CD14-positive monocyte (primary cell): ENCODE measurements around the gene MKNK1. TPM values are rescaled to one million over a fixed set of nuclear protein-coding genes. Genes with fewer than 3 reads are reported as not detected.
A peak's percentile ranks its signal among the peaks of the same experiment; 100 is the strongest.

ENCODE experiments used
- DNase-seq, 3 donors: peaks; one replicate each; pipeline ENCODE4 v3.0.0-alpha.2; 2011 to 2022
- H2AFZ ChIP-seq: 2 replicates; pipeline ENCODE4 v1.6.0; 2012; ENCODE audit warnings: mild to moderate bottlenecking, low read depth, low read length, inconsistent platforms; ENCODE audit not compliant: insufficient read depth, poor library complexity, severe bottlenecking
- H3K27ac ChIP-seq, 2 donors: 1 replicate in 1 of 2; 2 replicates in 1 of 2; pipeline ENCODE4 v1.5.1; 2012 to 2013; ENCODE audit warnings: low read length in 2 of 2, control low read depth in 1 of 2, inconsistent platforms in 1 of 2, low read depth in 1 of 2, mild to moderate bottlenecking in 1 of 2
- H3K27me3 ChIP-seq, 2 donors: one replicate each; pipeline versions ENCODE4 v1.6.0 to v1.6.1; 2011 to 2013; ENCODE audit warnings: low read length in 2 of 2; ENCODE audit not compliant: control insufficient read depth in 2 of 2, insufficient read depth in 2 of 2
- H3K36me3 ChIP-seq, 2 donors: replicated peaks in 1 of 2; 1 replicate in 1 of 2; 2 replicates in 1 of 2; pipeline versions ENCODE4 v1.5.1 to v1.6.1; 2012 to 2013; ENCODE audit warnings: low read length in 2 of 2, control low read depth in 1 of 2, inconsistent platforms in 1 of 2, mild to moderate bottlenecking in 1 of 2; ENCODE audit not compliant: insufficient read depth in 2 of 2, control insufficient read depth in 1 of 2
- H3K4me1 ChIP-seq, 2 donors: 1 replicate in 1 of 2; 2 replicates in 1 of 2; pipeline versions ENCODE4 v1.5.1 to v1.6.1; 2012 to 2013; ENCODE audit warnings: low read length in 2 of 2, control low read depth in 1 of 2, inconsistent platforms in 1 of 2, mild to moderate bottlenecking in 1 of 2, moderate library complexity in 1 of 2; ENCODE audit not compliant: insufficient read depth in 2 of 2, control insufficient read depth in 1 of 2
- H3K4me2 ChIP-seq: replicated peaks from 2 replicates; pipeline ENCODE3; 2012; ENCODE audit warnings: low read length, moderate library complexity, mild to moderate bottlenecking; ENCODE audit not compliant: poor library complexity, severe bottlenecking; ENCODE audit errors: extremely low read depth
- H3K4me3 ChIP-seq, 3 experiments: fragments of 200-600 bp in 1 of 3; sonication (generic) in 1 of 3; replicated peaks in 1 of 3; 1 replicate in 2 of 3; 2 replicates in 1 of 3; pipeline ENCODE4 v1.5.1; 2011 to 2013; ENCODE audit warnings: low read length in 3 of 3, mild to moderate bottlenecking in 3 of 3, control low read depth in 2 of 3, low read depth in 2 of 3, inconsistent platforms in 1 of 3, moderate library complexity in 1 of 3
- H3K79me2 ChIP-seq: 2 replicates; pipeline ENCODE4 v1.6.0; 2012; ENCODE audit warnings: mild to moderate bottlenecking, control low read depth, inconsistent platforms, low read length, moderate library complexity; ENCODE audit not compliant: insufficient read depth
- H3K9ac ChIP-seq: 2 replicates; pipeline ENCODE4 v1.6.0; 2017; ENCODE audit warnings: low read length, mild to moderate bottlenecking; ENCODE audit not compliant: insufficient read depth, poor library complexity, severe bottlenecking
- H3K9me3 ChIP-seq, 2 donors: replicated peaks in 1 of 2; 1 replicate in 1 of 2; 2 replicates in 1 of 2; pipeline versions ENCODE4 v1.5.1 to v1.6.1; 2012 to 2013; ENCODE audit warnings: low read length in 2 of 2, control low read depth in 1 of 2; ENCODE audit not compliant: control insufficient read depth in 1 of 2, insufficient read depth in 1 of 2
- H4K20me1 ChIP-seq: 2 replicates; pipeline ENCODE4 v1.6.0; 2012; ENCODE audit warnings: mild to moderate bottlenecking, low read length, control low read depth, moderate library complexity; ENCODE audit not compliant: insufficient read depth
- H3K27ac Mint-ChIP-seq, 7 donors: one replicate each; pipeline ENCODE4 v1.8.0; 2020; ENCODE audit warnings: mild to moderate bottlenecking in 7 of 7, mixed read lengths in 7 of 7, moderate library complexity in 6 of 7, inconsistent platforms in 2 of 7
- H3K27me3 Mint-ChIP-seq, 3 donors: one replicate each; pipeline ENCODE4 v1.8.0; 2021 to 2022; ENCODE audit warnings: low read depth in 3 of 3, mild to moderate bottlenecking in 3 of 3, mixed read lengths in 3 of 3, moderate library complexity in 3 of 3, inconsistent platforms in 1 of 3
- H3K36me3 Mint-ChIP-seq, 2 donors: one replicate each; pipeline ENCODE4 v1.8.0; 2020; ENCODE audit warnings: mixed read lengths in 2 of 2, inconsistent platforms in 1 of 2, mild to moderate bottlenecking in 1 of 2
- H3K4me1 Mint-ChIP-seq: one replicate; pipeline ENCODE4 v1.8.0; 2020; ENCODE audit warnings: mild to moderate bottlenecking, mixed read lengths
- H3K4me3 Mint-ChIP-seq, 2 donors: one replicate each; pipeline ENCODE4 v1.8.0; 2020; ENCODE audit warnings: mild to moderate bottlenecking in 2 of 2, mixed read lengths in 2 of 2, moderate library complexity in 1 of 2
- H3K9me3 Mint-ChIP-seq, 7 donors: one replicate each; pipeline ENCODE4 v1.8.0; 2020 to 2022; ENCODE audit warnings: mixed read lengths in 7 of 7, mild to moderate bottlenecking in 6 of 7, moderate library complexity in 6 of 7, inconsistent platforms in 2 of 7
- WGBS: methylation state at CpG from one replicate; pipeline ENCODE4 v1.1.5; 2013; ENCODE audit warnings: missing lambda C conversion rate; ENCODE audit not compliant: insufficient coverage; 5-methylcytosine and 5-hydroxymethylcytosine counted together
- intact Hi-C, 2 donors: fragments of 100-400 bp; cut with micrococcal nuclease; formaldehyde crosslinking; loops; one replicate each; pipeline versions ENCODE4 v1.15.0 to v1.15.1; 2023
- polyA plus RNA-seq, 3 donors: library from polyadenylated mRNA; depleted of rRNA in 1 of 3; unstranded in 2 of 3; stranded (reverse) in 1 of 3; fragments of 300-500 nt in 2 of 3; fragments of >200 nt in 1 of 3; fragmentation: Illumina TruSeq in 2 of 3; gene quantifications; 1 replicate in 2 of 3; 2 replicates in 1 of 3; pipeline ENCODE4 v1.2.3, GENCODE V29; 2012 to 2021
- TF ChIP-seq, protein P1 (sequence below): fragments of 200-600 bp; IDR thresholded peaks from one replicate; pipeline ENCODE4 v1.8.0; 2022; ENCODE audit warnings: antibody characterized with exemption, mild to moderate bottlenecking

Gene MKNK1
- polyA plus RNA-seq, 3 donors, result 38.2 to 144 (median 38.6) TPM

DNA sequence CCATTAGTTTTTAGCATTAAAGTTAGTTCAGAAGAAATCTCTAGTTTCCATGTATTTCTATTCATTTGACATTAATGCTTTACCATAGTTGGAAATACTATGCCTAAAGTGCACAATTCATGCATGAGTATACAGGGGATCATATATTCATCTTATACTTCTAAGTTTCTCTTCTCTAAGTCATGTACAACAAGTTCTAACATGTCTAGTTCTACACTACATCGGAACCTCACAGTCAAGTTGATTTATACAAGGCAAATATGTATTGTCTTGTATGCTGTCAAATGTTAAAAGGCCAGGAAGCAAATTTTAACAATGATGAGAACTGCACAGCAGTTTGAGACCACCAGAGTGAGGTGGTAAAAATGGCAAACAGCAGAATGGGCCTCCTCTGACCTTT is 35.5 kb upstream of the MKNK1 start:
- H3K27me3 ChIP-seq, result no peaks in the 10 kb centered on the region
- no peaks in the 10 kb centered on the region for H3K4me1 ChIP-seq
- H2AFZ ChIP-seq, result no peak overlapping the region
- no peak overlapping the region for H3K4me3 ChIP-seq
- no peaks in the 10 kb centered on the region for H3K79me2 ChIP-seq
- H3K36me3 Mint-ChIP-seq, result peaks cover 39 to 68% of the 10 kb centered on the region in 2 donors
- intact Hi-C loops, result no loop called here
- H4K20me1 ChIP-seq, result no peaks in the 10 kb centered on the region
- H3K4me1 Mint-ChIP-seq, result peaks cover 2% of the 10 kb centered on the region
- H3K27ac Mint-ChIP-seq, result no peak overlapping the region
- H3K9me3 ChIP-seq, result no peaks in the 10 kb centered on the region
- H3K9me3 Mint-ChIP-seq, result no peaks in the 10 kb centered on the region
- H3K27me3 Mint-ChIP-seq, result no peaks in the 10 kb centered on the region
- H3K4me3 Mint-ChIP-seq, result no peak overlapping the region
- no peak overlapping the region for H3K9ac ChIP-seq
- TF ChIP-seq, protein P1, sequence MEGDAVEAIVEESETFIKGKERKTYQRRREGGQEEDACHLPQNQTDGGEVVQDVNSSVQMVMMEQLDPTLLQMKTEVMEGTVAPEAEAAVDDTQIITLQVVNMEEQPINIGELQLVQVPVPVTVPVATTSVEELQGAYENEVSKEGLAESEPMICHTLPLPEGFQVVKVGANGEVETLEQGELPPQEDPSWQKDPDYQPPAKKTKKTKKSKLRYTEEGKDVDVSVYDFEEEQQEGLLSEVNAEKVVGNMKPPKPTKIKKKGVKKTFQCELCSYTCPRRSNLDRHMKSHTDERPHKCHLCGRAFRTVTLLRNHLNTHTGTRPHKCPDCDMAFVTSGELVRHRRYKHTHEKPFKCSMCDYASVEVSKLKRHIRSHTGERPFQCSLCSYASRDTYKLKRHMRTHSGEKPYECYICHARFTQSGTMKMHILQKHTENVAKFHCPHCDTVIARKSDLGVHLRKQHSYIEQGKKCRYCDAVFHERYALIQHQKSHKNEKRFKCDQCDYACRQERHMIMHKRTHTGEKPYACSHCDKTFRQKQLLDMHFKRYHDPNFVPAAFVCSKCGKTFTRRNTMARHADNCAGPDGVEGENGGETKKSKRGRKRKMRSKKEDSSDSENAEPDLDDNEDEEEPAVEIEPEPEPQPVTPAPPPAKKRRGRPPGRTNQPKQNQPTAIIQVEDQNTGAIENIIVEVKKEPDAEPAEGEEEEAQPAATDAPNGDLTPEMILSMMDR, result no peak
- H3K4me2 ChIP-seq, result no peak overlapping the region
- no peak overlapping the region for H3K27ac ChIP-seq
- H3K36me3 ChIP-seq, result peaks cover 12 to 61% of the 10 kb centered on the region in 2 donors
- WGBS, result no CpG with 5 or more reads among the region's 1 CpG
- no peak for DNase-seq

DNA sequence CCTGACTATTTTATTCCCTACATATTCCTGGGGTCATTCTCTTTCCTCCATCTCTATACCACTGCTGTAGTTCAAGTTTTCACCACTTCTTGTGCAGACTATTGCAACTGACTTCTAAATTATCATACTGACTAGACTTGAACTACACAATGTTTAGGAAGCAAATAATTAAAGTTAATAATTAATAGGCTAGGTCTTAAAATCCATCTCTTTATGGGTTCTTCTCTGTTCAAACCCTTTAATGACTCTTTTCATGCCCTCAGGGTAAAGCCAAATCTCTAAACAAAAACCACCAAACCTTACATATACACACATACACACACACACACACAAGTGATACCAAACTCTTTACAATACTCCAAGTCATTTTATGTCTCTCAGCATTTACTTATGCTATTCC is 34.9 kb upstream of the MKNK1 start:
- intact Hi-C loops, result no loop called here
- peak overlapping the region in 1 of 7 donors; percentile 12 for H3K27ac Mint-ChIP-seq

More for the DNA sequence above, 34.9 kb upstream of the MKNK1 start:
- H3K4me3 Mint-ChIP-seq, result no peak overlapping the region
- H4K20me1 ChIP-seq, result no peaks in the 10 kb centered on the region
- H3K9me3 ChIP-seq, result no peaks in the 10 kb centered on the region
- H3K4me1 Mint-ChIP-seq, result peaks cover 2% of the 10 kb centered on the region
- H3K79me2 ChIP-seq, result no peaks in the 10 kb centered on the region
- H2AFZ ChIP-seq, result no peak overlapping the region
- TF ChIP-seq, protein P1, result no peak
- no peak overlapping the region for H3K9ac ChIP-seq
- H3K9me3 Mint-ChIP-seq, result no peaks in the 10 kb centered on the region
- no peak overlapping the region for H3K27ac ChIP-seq
- H3K27me3 ChIP-seq, result no peaks in the 10 kb centered on the region
- H3K27me3 Mint-ChIP-seq, result no peaks in the 10 kb centered on the region
- peaks cover 45 to 75% of the 10 kb centered on the region in 2 donors for H3K36me3 Mint-ChIP-seq
- no peak overlapping the region for H3K4me3 ChIP-seq
- H3K36me3 ChIP-seq, result peaks cover 18 to 67% of the 10 kb centered on the region in 2 donors
- H3K4me2 ChIP-seq, result no peak overlapping the region
- DNase-seq, result no peak
- H3K4me1 ChIP-seq, result no peaks in the 10 kb centered on the region
